Body of pancreas (tissue), 4 donors: Measurements from ENCODE around the gene FNBP1L. TPM values are rescaled to one million over a fixed set of nuclear protein-coding genes. Genes with fewer than 3 reads are reported as not detected.
A peak's percentile ranks its signal among the peaks of the same experiment; 100 is the strongest.
"Not testable (repeated sequence)": the region's sequence is repeated elsewhere in the genome, so short reads cannot be mapped to it uniquely, and the experiment has no call there.

Source experiments
- ATAC-seq: fragments of 150-250 bp; one replicate; pipeline ENCODE4 v1.9.1; 2016
- DNase-seq, 4 donors: peaks; one replicate each; pipeline ENCODE4 v3.0.0-alpha.2; 2019
- H3K27ac ChIP-seq, 4 donors: fragments of 200-600 bp; sonication (generic); 1 replicate in 3 of 4; 2 replicates in 1 of 4; pipeline versions ENCODE4 v1.5.1 to v1.6.1; 2016 to 2019; ENCODE audit warnings: mild to moderate bottlenecking in 1 of 4, mixed read lengths in 1 of 4, moderate library complexity in 1 of 4
- H3K27me3 ChIP-seq, 2 donors: fragments of 200-600 bp; sonication (generic); one replicate each; pipeline ENCODE4 v1.6.0; 2016; ENCODE audit warnings: mild to moderate bottlenecking in 1 of 2
- H3K36me3 ChIP-seq, 2 donors: fragments of 200-600 bp; sonication (generic); replicated peaks in 1 of 2; 2 replicates each; pipeline ENCODE4 v1.5.1; 2016; ENCODE audit warnings: low read depth in 2 of 2; ENCODE audit not compliant: insufficient read depth in 1 of 2
- H3K4me1 ChIP-seq: fragments of 200-600 bp; sonication (generic); one replicate; pipeline ENCODE4 v1.6.0; 2016
- H3K4me3 ChIP-seq, 2 donors: fragments of 200-600 bp; sonication (generic); 1 replicate in 1 of 2; 2 replicates in 1 of 2; pipeline ENCODE4 v1.5.1; 2016 to 2019
- H3K9me3 ChIP-seq, 3 donors: fragments of 200-600 bp; sonication (generic); 1 replicate in 2 of 3; 2 replicates in 1 of 3; pipeline ENCODE4 v1.5.1; 2016
- POLR2A ChIP-seq, 3 donors: fragments of 450-650 bp; IDR thresholded peaks; one replicate each; pipeline ENCODE4 v1.6.1; 2016; ENCODE audit warnings: antibody characterized with exemption in 3 of 3, mild to moderate bottlenecking in 2 of 3
- WGBS, 2 donors: methylation state at CpG; one replicate each; pipeline ENCODE4 v1.1.5; 2017; 5-methylcytosine and 5-hydroxymethylcytosine counted together
- intact Hi-C: fragments of 100-400 bp; cut with DNase I; formaldehyde crosslinking; loops from one replicate; pipeline ENCODE4 v1.15.1; 2023
- total RNA-seq, 2 donors: library from RNA; depleted of rRNA; stranded (reverse); fragments of >200 nt; gene quantifications; one replicate each; pipeline ENCODE4 v1.1.0, GENCODE V29; 2016
- TF ChIP-seq, protein P1 (sequence below), 7 experiments: fragments of 450-650 bp in 4 of 7; fragments of 200-600 bp in 3 of 7; sonication (generic) in 3 of 7; IDR thresholded peaks; one replicate each; pipeline ENCODE4 v1.5.1; 2016 to 2019; ENCODE audit warnings: antibody characterized with exemption in 7 of 7

FNBP1L gene
- total RNA-seq, 2 donors from 2014 or later: 23.1 to 32.9 TPM

GRCh38 chr1:93549131-93549530, 101.2 kb downstream of the FNBP1L start:
- Histone ChIP-seq H3K4me3 (no peak overlapping the region), H3K4me1 (peaks cover 23% of the 10 kb centered on the region), H3K9me3 (no peaks in the 10 kb centered on the region), H3K36me3 (peaks cover 0 to 4% of the 10 kb centered on the region in 2 donors), H3K27me3 (no peaks in the 10 kb centered on the region), H3K27ac (no peak overlapping the region)
- TF ChIP-seq, protein P1, sequence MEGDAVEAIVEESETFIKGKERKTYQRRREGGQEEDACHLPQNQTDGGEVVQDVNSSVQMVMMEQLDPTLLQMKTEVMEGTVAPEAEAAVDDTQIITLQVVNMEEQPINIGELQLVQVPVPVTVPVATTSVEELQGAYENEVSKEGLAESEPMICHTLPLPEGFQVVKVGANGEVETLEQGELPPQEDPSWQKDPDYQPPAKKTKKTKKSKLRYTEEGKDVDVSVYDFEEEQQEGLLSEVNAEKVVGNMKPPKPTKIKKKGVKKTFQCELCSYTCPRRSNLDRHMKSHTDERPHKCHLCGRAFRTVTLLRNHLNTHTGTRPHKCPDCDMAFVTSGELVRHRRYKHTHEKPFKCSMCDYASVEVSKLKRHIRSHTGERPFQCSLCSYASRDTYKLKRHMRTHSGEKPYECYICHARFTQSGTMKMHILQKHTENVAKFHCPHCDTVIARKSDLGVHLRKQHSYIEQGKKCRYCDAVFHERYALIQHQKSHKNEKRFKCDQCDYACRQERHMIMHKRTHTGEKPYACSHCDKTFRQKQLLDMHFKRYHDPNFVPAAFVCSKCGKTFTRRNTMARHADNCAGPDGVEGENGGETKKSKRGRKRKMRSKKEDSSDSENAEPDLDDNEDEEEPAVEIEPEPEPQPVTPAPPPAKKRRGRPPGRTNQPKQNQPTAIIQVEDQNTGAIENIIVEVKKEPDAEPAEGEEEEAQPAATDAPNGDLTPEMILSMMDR (IDR thresholded peaks at IDR 0.05): no peak
- no peak for TF ChIP-seq POLR2A (IDR thresholded peaks at IDR 0.05)
- 80% methylated on average over 1 of the region's 1 CpG for WGBS, 2 donors
- ATAC-seq (no peak), DNase-seq (no peak)
- intact Hi-C loops: no loop called here

DNA sequence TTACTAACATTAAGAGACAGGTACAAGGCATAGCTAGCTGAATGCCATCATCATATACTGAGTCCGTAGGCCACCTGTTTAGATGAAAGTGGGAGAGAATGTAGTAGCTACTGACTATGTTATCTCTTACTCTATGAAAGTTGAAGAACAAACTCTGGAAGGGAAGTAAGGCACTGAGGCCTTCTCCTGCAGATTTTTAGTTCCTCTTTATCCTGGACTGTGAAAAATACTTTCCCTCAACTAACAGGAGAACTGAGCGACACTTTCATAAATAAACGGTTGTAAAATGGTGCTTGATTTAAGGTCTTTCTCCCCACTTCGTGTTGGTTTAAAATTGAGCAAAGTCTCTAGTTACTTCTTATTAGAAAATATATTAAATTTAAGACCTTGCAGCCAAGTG, 101.9 kb downstream of the FNBP1L start:
- H3K27ac ChIP-seq: no peak overlapping the region
- H3K36me3 ChIP-seq: peaks cover 0 to 4% of the 10 kb centered on the region in 2 donors
- H3K27me3 ChIP-seq: no peaks in the 10 kb centered on the region
- peaks cover 30% of the 10 kb centered on the region for H3K4me1 ChIP-seq
- intact Hi-C loops: no loop called here
- H3K9me3 ChIP-seq: no peaks in the 10 kb centered on the region
- WGBS, 2 donors: 79 to 84% methylated on average over 4 of the region's 4 CpGs
- TF ChIP-seq, protein P1 (IDR thresholded peaks at IDR 0.05): no peak
- TF ChIP-seq POLR2A (IDR thresholded peaks at IDR 0.05): no peak
- H3K4me3 ChIP-seq: no peak overlapping the region
- ATAC-seq: no peak
- no peak for DNase-seq

DNA sequence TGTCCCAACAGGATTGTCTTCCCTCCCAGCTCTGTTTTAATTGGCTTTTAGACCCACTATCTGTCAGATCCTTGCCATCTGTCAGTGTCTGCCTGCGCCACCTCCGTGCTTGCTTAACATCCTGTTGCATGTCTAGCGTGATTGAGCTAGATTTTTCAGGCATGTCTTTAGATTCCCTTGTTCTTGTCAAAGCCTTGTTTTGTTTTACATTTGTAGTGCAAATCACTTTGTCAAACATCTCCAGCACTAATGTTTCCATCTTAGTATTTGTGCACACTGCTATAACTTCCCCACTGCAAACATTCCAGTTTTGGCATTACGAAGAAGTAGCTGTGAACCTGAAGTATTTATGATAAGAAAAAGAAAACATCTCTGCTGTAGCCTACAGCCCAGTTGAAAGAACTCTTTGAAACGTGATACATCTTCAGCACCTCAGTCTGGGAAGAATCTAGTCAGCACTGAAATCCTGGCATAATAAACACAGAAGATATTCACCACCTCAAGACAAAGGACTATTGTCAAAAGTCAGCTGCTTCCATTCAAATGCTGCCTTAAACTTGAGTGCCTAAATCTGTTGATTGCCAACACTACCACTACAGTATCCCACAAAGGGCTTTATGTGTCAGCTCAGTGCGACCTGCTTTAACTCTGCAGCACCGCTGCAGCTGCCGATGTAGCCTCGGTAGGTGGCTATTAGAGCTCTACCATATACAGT, 105.0 kb downstream of the FNBP1L start:
- Histone ChIP-seq H3K36me3 (peaks cover 0 to 4% of the 10 kb centered on the region in 2 donors), H3K4me3 (no peak overlapping the region), H3K27ac (peak overlapping the region; percentile 17 to 80 (median 56)), H3K4me1 (peaks cover 45% of the 10 kb centered on the region), H3K27me3 (no peaks in the 10 kb centered on the region), H3K9me3 (no peaks in the 10 kb centered on the region)
- intact Hi-C loops: no loop called here
- TF ChIP-seq, protein P1 (IDR thresholded peaks at IDR 0.05): no peak
- TF ChIP-seq POLR2A (IDR thresholded peaks at IDR 0.05): no peak
- ATAC-seq: peak; percentile 22
- WGBS, 2 donors: 36 to 37% methylated on average over 9 of the region's 9 CpGs
- no peak for DNase-seq

GRCh38 chr1:93553886-93554490, 106.1 kb downstream of the FNBP1L start:
- H3K27me3 ChIP-seq, H3K9me3 ChIP-seq, intact Hi-C loops, H3K4me3 ChIP-seq, H3K36me3 ChIP-seq: not testable (repeated sequence)
- DNase-seq (peak; percentile 47 to 87 (median 66)), ATAC-seq (peak; percentile 83)
- H3K4me1 ChIP-seq: peaks cover 45% of the 10 kb centered on the region
- peak overlapping the region; percentile 17 to 80 (median 60) for H3K27ac ChIP-seq
- 29 to 33% methylated on average over 4 of the region's 4 CpGs for WGBS, 2 donors

GRCh38 chr1:93554883-93555872, 107.3 kb downstream of the FNBP1L start:
- Histone ChIP-seq H3K4me1 (peaks cover 45% of the 10 kb centered on the region), H3K36me3 (no peaks in the 10 kb centered on the region), H3K9me3 (no peaks in the 10 kb centered on the region), H3K27ac (peak overlapping the region in 3 of 4 donors; percentile 17 to 80 (median 52)), H3K4me3 (no peak overlapping the region), H3K27me3 (no peaks in the 10 kb centered on the region)
- peak; percentile 30 for ATAC-seq
- TF ChIP-seq, protein P1 (IDR thresholded peaks at IDR 0.05): no peak
- TF ChIP-seq POLR2A (IDR thresholded peaks at IDR 0.05): no peak
- intact Hi-C loops: no loop called here
- WGBS, 2 donors: 25 to 31% methylated on average over 7 of the region's 7 CpGs
- DNase-seq: no peak
